HL-60/S4 treated with phorbol 12-myristate 13-acetate at 8.2 ng/mL for 4 days and 3 days (cell line): ENCODE results near the gene DENND1C.
"Not testable (repeated sequence)": the region's sequence is repeated elsewhere in the genome, so short reads cannot be mapped to it uniquely, and the experiment has no call there.

Source experiments
- in situ Hi-C: fragments of 300-500 bp; cut with MboI; formaldehyde crosslinking; loops from 2 replicates; pipeline ENCODE4 v1.15.0; 2022; ENCODE audit warnings: low sequenced_read_pairs

DENND1C gene

DNA sequence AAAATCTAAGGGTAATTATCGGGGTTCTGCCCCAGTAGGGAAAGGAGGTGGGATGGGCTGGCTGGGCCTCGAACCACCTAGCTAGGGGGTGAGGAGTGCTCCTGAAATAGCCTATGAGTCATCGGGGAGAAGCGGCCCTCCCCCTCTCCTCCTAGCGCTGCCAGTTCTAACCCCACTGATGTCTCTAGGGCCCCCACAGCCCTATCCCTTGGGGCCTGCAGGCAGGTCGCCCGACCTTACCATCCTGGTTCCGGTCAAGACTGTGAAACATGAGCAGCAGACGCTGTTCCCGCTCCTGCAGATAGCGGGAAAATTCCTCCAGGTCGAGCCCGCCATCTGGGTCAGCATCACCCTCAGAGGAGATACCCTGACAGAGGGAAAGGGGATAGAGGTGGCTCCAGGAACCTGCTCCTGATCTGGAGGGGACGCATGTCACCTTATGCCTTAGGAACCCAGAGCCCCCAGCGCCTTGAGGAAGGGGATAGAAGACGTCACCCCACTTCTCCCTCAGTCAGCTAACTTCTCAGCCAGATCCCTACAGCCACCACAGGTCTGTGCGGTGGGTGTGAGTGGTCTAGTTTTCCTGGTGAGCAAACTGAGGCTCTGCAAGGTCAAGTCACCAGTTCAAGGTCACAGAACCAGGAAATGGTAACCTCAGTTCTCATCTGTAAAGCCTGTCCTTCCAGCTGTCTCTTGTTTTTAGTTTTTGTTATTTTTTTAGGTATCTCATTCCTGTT, 23.5 kb downstream of the DENND1C start:
- in situ Hi-C loops, result no loop called here

GRCh38 chr19:6455924-6456323, 25.7 kb downstream of the DENND1C start:
- in situ Hi-C loops, result no loop called here

- in situ Hi-C loops, result no loop called here
Observed at GRCh38 chr19:6453951-6454565, 27.5 kb downstream of the DENND1C start.

DNA sequence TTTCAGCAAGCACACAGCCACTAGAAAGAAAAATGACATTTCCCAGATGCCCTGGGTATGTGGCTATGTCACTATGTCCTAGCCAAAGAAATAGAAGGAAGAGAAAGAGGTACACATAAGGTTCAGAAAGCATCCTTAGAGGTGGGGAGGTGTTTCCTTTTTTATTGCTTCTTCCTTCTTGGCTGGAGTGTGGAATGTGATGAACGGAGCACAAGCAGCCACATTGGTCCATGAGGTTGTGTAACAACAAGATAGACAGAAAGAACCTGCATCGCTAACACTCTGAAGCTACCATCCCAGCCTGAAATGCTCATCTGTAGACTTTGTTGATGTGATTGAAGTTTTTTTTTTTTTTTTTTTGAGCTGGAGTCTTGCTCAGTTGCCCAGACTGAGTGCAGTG, 28.7 kb downstream of the DENND1C start:
- in situ Hi-C loops, result no loop called here

DNA sequence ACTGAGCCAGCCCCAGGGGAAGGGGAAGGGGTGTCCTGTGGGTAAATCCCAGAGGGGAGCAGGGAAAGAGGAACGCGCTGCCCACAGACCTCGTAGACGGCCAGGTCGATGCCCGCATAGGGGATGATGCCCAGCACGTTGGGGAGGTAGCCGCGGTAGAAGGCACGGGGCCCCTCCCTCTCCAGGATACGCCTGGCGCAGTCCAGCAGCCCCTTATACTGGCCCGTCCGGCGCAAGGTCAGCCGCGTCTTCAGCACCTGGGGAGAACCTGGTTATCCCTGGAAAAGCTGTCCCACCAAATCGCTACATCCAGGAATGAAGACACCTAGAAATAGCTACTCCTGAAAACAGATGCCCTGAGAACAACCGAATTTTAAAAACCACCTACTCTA, 29.4 kb downstream of the DENND1C start:
- in situ Hi-C loops, result no loop called here

DNA sequence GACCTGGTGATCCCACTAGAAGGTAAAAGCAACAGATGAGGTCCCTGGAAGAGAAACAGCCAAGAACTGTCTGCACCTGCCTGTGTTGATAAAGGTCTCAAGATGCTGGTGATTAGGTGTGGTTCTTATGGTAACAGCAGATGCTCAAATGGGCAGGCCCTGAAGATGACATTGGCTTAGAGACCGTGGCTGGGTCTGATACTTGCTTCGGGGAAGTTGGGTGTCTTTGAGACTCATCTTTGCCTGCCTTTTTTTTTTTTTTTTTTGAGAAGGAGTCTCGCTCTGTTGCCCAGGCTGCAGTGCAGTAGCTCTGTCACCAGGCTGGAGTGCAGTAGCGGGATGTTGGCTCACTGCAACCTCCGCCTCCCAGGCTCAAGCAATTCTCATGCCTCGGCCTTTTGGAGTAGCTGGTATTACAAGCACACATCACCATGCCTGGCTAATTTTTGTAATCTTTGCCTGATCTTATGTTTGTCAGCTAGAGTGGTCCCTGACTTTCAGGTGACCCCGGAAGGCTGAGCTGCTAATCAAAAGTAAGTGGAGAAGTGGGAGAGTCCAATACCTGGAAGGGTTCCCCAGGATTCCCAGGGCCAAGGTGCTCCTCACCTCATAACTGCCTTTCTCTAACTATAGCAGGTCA, 29.9 kb downstream of the DENND1C start:
- in situ Hi-C loops, result no loop called here

DNA sequence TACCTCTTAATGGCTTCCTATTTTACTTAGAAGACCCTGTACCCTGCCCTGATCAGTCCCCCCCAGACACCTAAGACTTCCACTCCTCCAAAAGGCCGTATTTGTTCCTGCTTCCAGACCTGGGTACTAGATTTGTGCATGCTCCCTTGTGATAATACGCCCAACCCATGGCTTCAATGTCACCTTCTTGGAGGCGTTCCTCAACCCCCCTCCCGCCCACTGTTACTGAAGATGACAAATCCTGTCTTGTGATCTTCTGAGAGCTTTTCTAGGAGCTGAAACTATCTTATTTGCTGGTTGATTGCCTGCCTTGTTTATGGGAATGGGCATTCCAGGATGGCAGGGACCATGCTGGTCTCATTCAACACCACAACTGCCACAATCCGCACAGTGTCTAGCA, 31.4 kb downstream of the DENND1C start:
- in situ Hi-C loops, result no loop called here

DNA sequence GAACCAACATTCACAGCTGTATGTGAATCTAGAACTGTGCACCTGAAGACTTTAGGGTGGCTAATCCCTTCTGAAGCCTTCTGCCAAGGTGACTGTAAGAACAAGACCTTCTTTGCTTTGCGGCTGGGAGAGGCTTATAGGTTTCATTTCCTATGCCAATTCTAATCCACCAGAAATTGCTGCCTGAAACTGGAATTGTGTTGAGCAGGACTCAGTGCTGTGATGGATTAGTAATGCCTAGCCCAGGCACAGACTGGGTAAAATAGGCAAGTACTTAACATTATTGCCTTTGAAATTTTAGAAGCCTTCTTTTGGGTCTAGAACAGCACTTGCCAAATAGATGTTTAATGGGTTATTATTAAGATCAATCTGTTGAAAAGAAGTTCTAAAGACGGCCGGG, 33.5 kb downstream of the DENND1C start:
- in situ Hi-C loops, result no loop called here

- in situ Hi-C loops, result no loop called here
Observed at GRCh38 chr19:6446452-6446851, 35.1 kb downstream of the DENND1C start.

- in situ Hi-C loops, result no loop called here
Observed at GRCh38 chr19:6443986-6444385, 37.6 kb downstream of the DENND1C start.

DNA sequence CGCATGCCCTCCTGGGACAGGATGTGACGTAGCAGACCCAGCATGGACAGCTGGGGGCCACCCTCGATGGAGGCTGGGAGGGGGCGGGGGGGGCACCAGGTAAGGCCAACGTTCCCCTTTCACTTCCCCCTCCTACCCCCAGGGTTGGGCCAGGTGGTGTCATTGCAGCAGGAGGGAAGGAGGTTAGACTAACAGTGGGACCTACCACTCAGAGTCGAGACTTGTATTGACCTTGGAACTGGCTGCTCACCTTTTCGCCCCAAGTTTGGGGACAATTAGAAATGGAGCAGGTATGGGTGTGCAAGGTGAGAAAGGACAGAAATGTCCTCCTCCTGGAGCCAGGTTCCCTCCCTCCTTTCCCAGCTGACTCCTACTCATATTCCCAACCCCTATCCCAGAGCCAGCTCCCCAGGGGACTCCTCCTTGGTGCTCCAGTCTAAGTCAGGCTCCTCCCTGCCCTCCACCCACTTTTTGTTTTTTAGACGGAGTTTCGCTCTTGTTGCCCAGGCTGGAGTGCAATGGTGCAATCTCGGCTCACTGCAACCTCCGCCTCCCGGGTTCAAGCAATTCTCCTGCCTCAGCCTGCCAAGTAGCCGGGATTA, 39.4 kb downstream of the DENND1C start:
- in situ Hi-C loops, result no loop called here

DNA sequence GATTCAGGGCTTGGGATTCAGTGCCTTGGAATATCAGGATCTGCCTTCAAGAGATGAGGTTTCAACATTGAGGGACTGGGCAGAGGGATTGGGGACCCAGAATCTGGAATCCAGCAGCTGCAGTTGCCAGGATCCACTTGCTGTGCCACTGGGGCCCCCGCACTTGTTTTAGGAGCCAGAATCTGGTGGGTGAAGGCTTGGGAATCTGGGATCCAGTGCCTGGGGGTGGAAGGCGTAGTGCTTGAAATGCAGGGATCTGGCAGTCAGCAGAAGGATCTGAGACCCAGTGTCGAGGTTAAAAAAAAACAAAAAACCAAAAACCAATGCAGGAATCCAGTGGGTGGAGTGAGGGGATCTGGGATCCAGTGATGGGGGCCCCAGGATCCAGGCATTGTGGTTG, 40.7 kb downstream of the DENND1C start:
- in situ Hi-C loops, result no loop called here

- in situ Hi-C loops, result no loop called here
Observed at GRCh38 chr19:6439743-6440142, 41.8 kb downstream of the DENND1C start.

DNA sequence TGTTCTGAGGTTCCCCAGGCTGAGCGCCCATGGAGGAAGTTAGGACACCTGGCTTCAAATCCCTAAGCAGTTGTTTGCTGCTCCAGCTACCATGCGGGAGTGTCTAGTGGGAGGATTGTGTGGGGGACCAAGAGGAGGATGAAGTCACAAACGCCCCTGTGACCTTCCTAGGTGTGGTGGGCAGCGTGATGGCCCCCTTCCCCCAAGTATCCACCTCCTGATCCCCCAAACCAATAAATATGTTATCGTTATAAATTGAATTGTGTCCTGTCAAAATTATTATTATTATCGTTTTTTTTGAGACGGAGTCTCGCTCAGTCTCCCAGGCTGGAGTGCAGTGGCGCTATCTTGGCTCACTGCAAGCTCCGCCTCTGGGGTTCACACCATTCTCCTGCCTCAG, 47.9 kb downstream of the DENND1C start, which contains the start of gene SLC25A41:
Gene SLC25A41, minus strand, starts transcription at position 101 of the 400 bp plus-strand sequence. Its CDS starts 70 bp downstream, at position 31.
- in situ Hi-C loops, result no loop called here

GRCh38 chr19:6433165-6433564, 48.4 kb downstream of the DENND1C start:
- in situ Hi-C loops, result no loop called here

- in situ Hi-C loops, result no loop called here
Observed at GRCh38 chr19:6431891-6432290, 49.7 kb downstream of the DENND1C start.

GRCh38 chr19:6429419-6430221, 52.0 kb downstream of the DENND1C start:
- in situ Hi-C loops, result no loop called here

- in situ Hi-C loops, result not testable (repeated sequence)
Observed at GRCh38 chr19:6428692-6429418, 52.7 kb downstream of the DENND1C start.

DNA sequence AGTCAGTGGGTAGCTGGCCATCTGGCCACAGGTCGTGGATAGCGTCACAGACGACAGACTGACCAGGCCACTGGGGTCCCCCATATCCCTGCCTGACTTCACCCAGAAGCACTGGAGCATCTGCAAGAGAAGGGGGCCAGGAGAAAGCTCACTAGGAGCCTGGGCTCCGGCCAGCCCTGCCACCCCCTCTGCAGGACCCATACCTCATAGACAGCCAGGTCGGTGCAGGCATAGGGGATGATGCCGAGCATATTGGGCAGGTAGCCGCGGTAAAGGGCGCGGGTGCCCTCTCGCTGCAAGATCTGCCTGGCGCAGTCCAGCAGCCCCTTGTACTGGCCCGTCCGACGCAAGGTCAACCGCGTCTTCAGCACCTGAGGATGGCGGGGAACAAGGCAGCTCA, 54.5 kb downstream of the DENND1C start:
- in situ Hi-C loops, result no loop called here
